NCI-H2107 treated with DMSO at 0.1 percent for 48 hours (cell line): ENCODE measurements around the gene SLC12A3.
"Not testable (repeated sequence)": the region's sequence is repeated elsewhere in the genome, so short reads cannot be mapped to it uniquely, and the experiment has no call there.

Experiments used
- DNase-seq: peaks from one replicate; lab custom pipeline; 2025; ENCODE audit not compliant: unreplicated experiment; lab: John Stamatoyannopoulos, UW

Gene SLC12A3

GRCh38 chr16:56918467-56919012 is 53.5 kb downstream of the SLC12A3 start:
- no peak for DNase-seq

- DNase-seq: no peak
These were observed 54.2 kb downstream of the SLC12A3 start for GRCh38 chr16:56919099-56919800.

- DNase-seq: no peak
These were observed 56.6 kb downstream of the SLC12A3 start for GRCh38 chr16:56921571-56921970.

- no peak for DNase-seq
These were observed 58.6 kb downstream of the SLC12A3 start for GRCh38 chr16:56923481-56924091.

GRCh38 chr16:56927471-56927870 is 62.5 kb downstream of the SLC12A3 start:
- DNase-seq: no peak

- no peak for DNase-seq
These were observed 64.6 kb downstream of the SLC12A3 start for GRCh38 chr16:56929639-56930038.

GRCh38 chr16:56930486-56931270 is 65.7 kb downstream of the SLC12A3 start:
- peak; percentile 97 for DNase-seq

GRCh38 chr16:56931271-56931891 is 66.4 kb downstream of the SLC12A3 start:
- DNase-seq: peak; percentile 97

- peak; percentile 96 for DNase-seq
These were observed 67.1 kb downstream of the SLC12A3 start, which contains the start of gene HERPUD1 for GRCh38 chr16:56931892-56932720. Gene HERPUD1, plus strand, starts transcription at chr16:56932142. Its CDS starts 103 bp downstream, at chr16:56932245.

GRCh38 chr16:56932721-56933619 is 68.0 kb downstream of the SLC12A3 start:
- peak; percentile 45 for DNase-seq

GRCh38 chr16:56933828-56934598 is 69.0 kb downstream of the SLC12A3 start:
- no peak for DNase-seq

- DNase-seq: not testable (repeated sequence)
These were observed 69.7 kb downstream of the SLC12A3 start for GRCh38 chr16:56934599-56935145.

- DNase-seq: no peak
These were observed 70.2 kb downstream of the SLC12A3 start for GRCh38 chr16:56935201-56935600.

- peak; percentile 62 for DNase-seq
These were observed 71.5 kb downstream of the SLC12A3 start for GRCh38 chr16:56936491-56936890.

- peak; percentile 40 for DNase-seq
These were observed 71.9 kb downstream of the SLC12A3 start for GRCh38 chr16:56936950-56937349.

- peak; percentile 81 for DNase-seq
These were observed 73.9 kb downstream of the SLC12A3 start for GRCh38 chr16:56938664-56939513.

- peak; percentile 96 for DNase-seq
These were observed 74.8 kb downstream of the SLC12A3 start for GRCh38 chr16:56939801-56940200.
